SKM-1 treated with dmso at 0.1 percent for 144 hours (cell line): ENCODE data around the gene NAPSA.
"Not testable (repeated sequence)": the region's sequence is repeated elsewhere in the genome, so short reads cannot be mapped to it uniquely, and the experiment has no call there.

Source experiments
- DNase-seq: peaks from one replicate; lab custom pipeline; 2025; ENCODE audit not compliant: unreplicated experiment; lab: John Stamatoyannopoulos, UW

NAPSA gene

DNA sequence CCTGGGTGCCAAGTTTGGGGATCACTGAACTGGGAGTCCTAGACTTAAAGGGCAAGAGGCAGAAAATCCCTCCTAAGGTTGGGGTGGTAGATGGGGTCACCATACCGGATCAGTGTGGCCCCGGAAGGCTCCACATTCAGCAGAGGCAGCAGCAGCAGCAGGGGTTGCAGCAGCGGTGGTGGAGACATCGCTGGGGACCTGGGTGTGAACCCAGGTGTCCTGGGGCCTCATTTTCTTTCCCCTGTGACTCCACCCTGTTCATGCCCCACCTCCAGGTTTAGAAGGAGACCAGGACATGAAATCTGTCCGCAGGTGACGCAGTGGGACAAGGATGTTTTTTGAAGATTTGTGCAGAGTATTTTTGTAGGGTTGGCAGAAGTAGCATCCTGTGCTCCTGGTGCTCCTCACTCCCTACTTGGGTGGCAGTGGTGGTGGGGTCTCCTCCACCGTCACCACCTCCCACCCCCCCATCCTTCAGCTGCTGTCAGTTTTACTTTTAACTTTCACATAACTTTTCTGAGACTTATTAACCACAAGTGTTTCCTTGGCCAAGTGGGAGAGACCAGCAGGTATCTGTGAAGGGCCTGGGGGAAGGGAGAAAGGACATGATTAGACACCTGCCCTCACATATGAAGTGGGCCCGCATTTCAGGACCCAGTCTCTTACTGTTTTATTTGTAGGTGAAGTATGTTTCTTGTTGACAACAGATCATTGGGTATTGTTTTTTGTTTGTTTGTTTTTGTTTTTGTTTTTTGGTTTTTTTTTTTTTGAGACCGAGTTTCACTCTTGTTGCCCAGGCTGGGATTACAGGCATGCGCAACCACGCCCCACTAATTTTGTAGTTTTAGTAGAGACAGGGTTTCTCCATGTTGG, at the start of gene NAPSA:
NAPSA (minus strand) TSS at position 206 of the 873 bp plus-strand sequence; CDS start at position 188, 18 bp downstream.
- no peak for DNase-seq

DNA sequence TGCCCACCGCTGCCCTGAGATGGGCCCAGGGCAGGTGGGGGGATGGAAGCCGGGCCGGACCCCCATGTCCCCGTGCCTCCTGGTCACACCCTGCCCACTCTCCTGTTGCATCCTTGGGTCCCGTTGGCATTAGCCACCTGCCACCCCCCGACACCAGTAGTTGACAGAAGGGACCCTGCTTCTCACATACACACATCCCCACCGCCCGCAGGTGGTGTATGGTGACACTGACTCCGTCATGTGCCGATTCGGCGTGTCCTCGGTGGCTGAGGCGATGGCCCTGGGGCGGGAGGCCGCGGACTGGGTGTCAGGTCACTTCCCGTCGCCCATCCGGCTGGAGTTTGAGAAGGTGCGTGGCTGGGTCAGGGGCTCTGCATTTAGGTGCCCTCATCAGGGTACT, 48.1 kb upstream of the NAPSA start:
- DNase-seq = no peak

DNA sequence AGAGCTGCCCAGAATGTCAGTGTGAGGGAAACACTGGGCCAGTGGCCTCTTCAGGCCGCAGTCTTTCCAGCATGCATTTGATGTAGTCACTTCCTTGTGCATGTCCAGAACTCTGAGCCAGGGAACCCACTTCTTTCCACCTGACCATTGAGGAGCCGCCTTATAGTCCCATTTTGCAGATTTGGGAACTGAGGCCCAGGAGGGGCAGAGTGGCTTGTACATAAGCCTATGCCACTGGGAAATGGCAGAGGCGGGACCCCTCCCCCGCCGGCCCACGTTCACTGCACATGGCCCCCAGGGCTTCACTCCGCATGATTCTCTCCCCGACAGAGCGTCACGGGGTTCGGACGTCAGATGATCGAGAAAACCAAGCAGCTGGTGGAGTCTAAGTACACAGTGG, 47.7 kb upstream of the NAPSA start:
- no peak for DNase-seq

DNA sequence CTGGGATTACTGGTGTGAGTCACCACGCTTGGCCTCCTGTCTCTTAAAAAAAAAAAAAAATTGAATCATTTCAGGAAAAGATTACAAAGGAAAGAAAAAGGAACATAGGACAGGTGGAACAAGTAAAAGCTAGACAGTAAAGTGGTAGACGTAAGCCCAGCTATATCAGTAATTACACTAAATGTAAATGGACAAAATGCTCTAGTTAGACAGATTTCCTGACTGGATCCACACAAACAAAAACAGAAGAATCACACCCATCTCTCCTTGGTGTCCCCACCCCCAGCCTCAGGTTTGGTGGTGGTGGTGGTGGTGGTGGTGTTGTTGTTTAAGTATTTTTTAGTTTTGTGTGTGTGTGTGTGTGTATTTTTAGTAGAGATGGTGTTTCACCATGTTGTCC, 47.0 kb upstream of the NAPSA start:
- no peak for DNase-seq

DNA sequence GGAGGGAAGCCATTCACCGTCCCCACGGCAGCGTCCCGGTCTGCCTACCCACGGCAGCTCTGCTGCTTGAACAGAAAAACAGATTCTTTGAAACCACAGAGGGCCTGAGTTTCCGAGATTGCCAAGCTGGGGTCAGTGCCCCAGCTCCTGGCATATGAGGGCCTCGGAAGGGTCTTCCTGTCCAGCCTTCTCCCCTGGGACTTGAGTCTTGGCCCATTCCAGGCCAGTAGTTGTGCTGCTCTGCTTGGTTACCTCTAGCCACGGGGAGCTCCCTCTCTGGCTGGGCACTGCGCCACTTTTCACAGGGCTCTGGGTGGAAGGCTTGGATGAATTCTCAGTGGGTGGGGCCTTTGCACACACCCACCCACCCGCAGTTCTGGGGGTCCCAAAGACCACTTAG, 44.7 kb upstream of the NAPSA start:
- no peak for DNase-seq

DNA sequence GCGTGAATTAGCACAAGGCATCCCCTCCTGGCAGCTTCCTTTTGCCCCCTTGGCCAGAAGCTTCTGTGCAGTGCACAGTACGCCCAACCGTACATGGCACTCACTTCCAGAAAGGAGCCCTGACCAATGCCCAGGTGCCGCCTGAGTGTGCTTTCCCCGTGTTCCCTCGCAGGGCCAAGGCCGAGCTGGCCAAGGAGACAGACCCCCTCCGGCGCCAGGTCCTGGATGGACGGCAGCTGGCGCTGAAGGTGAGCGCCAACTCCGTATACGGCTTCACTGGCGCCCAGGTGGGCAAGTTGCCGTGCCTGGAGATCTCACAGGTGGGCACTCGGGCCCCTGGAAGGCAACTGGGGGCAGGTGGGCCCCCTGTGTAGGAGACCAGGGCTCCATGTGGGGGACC, 43.9 kb upstream of the NAPSA start:
- DNase-seq = no peak

DNA sequence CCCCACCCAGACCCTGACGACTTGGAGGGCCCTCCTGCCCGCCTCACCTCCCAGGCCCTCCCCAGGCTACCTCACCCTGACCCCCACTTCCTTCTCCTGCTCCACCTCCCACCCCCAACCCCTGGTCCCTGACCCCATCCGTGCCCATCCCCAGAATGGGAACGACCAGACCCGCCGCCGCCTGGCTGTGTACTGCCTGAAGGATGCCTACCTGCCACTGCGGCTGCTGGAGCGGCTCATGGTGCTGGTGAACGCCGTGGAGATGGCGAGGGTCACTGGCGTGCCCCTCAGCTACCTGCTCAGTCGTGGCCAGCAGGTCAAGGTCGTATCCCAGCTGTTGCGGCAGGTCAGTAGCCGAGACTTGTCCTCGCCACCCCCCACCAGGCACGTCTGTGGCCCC, 41.4 kb upstream of the NAPSA start:
- DNase-seq = no peak

DNA sequence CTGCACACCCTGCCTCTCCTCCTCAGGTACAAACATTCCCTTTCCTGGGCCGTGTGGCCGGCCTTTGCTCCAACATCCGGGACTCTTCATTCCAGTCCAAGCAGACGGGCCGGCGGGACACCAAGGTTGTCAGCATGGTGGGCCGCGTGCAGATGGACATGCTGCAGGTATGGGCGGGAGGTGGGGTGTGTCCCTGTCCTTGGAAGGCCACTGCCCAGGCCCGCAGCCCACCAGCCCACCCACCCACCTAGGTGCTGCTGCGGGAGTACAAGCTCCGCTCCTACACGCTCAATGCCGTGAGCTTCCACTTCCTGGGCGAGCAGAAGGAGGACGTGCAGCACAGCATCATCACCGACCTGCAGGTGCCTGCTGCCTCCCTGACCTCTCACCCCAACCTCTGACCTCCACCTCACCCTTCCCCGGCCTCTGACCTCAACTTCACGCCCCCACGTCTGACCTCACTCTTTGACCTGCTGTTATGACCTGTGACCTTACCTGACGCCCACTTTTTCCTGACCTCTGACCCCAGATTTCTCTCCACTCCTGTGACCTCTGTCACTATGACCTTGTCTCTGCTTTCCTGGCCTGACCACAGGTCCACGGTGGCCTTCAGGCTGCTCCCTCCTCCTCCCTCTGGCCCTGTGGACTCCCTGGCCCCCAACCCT, 40.8 kb upstream of the NAPSA start:
- no peak for DNase-seq

DNA sequence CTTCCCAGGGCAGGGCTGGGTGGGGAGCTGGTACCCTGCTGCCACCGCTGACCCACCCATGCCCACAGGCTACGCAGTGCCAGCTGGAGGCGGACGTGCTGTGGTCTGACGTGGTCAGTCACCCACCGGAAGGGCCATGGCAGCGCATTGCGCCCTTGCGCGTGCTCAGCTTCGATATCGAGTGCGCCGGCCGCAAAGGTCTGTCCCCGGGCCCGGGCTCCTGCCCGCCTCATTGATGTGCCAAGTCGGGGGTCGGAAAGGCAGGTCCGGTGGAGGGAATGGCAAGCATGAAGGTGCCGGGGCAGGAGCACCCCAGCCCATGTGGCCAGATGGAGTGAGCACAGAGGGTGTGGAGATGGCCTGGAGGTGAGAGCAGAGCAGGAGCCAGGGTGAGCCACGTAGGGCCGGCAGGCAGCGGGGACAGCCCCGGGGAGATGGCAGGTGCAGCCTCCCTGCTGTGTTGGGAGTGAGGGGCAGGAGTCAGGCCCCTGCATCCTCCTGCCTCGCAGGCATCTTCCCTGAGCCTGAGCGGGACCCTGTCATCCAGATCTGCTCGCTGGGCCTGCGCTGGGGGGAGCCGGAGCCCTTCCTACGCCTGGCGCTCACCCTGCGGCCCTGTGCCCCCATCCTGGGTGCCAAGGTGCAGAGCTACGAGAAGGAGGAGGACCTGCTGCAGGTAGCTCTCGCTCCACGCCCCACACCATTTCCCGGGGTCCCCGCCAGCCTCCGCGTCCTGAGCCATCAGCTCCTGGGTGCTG, 37.3 kb upstream of the NAPSA start:
- no peak for DNase-seq

DNA sequence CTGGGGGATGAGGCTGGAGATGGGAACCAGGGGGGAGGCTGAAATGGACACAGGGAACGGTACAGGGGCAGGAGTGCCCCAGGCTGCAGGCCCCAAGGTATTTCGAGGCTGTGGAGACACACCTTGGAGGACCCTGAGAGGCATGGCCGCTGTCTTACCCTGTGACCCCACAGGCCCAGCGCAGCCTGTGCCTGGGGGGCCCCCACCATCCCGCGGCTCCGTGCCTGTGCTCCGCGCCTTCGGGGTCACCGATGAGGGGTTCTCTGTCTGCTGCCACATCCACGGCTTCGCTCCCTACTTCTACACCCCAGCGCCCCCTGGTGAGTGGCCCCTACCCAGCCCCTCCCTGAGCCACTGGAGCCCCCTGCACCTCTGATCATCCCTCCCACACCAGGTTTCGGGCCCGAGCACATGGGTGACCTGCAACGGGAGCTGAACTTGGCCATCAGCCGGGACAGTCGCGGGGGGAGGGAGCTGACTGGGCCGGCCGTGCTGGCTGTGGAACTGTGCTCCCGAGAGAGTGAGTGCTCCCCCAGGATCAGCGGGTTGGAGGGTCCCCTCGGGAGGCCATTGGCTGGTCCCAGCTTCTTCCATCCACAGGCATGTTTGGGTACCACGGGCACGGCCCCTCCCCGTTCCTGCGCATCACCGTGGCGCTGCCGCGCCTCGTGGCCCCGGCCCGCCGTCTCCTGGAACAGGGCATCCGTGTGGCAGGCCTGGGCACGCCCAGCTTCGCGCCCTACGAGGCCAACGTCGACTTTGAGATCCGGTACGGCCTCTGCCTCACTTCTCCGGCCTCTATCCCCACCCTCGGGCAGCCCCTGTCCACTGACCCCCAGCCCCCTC, 36.4 kb upstream of the NAPSA start:
- no peak for DNase-seq

DNA sequence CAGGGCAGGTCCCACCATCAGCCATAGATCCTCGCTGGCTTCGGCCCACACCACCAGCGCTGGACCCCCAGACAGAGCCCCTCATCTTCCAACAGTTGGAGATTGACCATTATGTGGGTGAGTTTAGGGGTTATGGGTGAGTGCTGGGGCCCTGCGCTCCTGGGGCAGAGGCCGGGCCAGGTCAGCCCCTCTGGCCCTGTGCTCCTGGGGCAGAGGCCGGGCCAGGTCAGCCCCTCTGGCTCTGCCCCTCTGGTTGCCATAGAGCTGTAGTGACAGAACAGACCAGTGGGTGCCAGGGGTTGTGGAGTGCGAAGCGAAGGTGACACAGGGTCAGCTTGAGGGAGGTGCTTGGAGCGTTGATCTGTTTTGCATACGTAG, 33.9 kb upstream of the NAPSA start:
- DNase-seq = no peak

DNA sequence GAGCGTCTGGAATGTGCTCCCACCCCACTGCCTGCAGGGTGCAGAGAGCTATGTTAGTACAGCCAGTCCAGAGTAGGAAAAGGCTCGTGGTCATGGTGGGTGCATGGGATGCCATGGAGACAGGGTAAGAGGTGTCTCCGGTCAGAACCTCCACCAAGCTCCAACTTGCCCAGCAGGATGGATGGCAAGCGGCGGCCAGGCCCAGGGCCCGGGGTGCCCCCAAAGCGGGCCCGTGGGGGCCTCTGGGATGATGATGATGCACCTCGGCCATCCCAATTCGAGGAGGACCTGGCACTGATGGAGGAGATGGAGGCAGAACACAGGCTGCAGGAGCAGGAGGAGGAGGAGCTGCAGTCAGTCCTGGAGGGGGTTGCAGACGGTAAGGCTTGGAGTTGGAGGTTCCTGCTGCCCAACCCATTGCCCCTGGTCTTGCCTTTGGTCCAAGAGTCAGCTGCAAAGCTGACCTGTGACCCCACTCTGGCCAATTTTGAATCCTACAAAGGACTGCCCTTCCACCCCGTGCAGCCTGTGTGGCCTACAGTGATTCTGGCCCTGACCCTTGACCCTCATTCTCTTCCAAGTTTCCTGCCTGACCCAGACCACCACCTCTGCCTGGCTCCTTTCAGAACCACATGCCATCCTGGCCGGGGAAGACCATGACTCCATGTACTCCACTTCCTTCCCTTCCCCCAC, 33.4 kb upstream of the NAPSA start:
- DNase-seq = no peak

DNA sequence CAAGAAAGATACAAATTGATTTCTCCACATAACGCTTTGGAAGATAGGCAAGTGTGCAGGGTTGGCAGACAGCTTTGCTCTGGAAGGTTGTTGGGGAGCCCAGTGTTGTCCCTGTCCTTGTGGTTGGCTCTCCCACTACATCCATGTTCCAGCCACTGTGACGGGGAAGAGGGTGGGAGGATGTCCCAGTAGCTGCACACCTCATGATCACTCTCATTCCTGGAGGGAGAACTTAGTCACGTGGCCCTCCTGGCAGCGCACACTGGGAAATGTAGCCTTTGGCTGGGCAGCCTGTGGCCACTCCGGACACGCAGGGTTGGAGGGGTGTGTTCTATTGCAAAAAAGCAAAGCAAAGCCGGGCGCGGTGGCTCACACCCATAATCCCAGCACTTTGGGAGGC, 28.6 kb upstream of the NAPSA start:
- no peak for DNase-seq

DNA sequence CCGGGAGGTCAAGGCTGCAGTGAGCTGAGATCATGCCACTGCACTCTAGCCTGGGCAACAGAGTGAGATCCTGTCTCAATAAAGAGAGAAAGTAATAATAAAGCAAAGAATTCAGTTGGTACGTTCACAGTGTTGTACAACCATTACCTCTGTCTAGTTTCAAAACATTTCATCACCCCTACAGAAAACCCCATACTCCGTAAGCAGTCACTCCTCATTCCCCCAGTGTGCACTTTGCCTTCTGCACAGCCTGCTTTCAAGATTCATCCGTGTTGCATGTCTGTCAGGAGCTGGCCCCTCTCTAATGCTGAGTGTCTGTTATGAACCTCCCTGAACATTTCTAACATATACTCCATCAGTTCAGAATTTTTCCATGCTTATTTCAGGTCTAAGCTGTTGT, 28.1 kb upstream of the NAPSA start:
- DNase-seq = no peak

DNA sequence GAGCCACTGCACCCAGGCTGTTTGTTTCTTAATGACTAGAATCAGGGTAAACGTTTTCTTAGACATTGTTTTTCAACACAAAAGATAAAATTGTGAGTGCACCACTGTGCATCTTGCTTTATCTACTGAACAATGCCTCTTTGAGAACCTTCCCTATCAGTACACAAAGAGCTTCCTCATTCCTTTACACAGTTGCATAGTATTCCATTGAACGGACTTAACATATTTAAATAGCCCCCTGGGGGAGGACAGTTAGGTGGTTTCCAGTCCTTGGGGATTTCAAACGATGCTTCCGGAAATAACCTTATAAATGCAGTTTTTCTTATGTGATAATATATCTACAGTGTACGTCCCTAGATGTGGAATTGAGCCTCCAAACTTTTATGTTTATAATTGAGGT, 27.3 kb upstream of the NAPSA start:
- no peak for DNase-seq

DNA sequence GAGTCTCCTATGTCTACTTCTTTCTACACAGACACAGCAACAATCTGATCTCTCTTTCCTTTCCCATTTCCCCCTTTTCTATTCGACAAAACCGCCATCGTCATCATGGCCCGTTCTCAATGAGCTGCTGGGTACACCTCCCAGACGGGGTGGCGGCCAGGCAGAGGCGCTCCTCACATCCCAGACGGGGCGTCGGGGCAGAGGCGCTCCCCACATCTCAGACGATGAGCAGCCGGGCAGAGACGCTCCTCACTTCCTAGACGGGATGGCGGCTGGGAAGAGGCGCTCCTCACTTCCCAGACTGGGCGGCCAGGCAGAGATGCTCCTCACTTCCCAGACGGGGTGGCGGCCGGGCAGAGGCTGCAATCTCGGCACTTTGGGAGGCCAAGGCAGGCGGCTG, 25.5 kb upstream of the NAPSA start:
- DNase-seq = not testable (repeated sequence)

DNA sequence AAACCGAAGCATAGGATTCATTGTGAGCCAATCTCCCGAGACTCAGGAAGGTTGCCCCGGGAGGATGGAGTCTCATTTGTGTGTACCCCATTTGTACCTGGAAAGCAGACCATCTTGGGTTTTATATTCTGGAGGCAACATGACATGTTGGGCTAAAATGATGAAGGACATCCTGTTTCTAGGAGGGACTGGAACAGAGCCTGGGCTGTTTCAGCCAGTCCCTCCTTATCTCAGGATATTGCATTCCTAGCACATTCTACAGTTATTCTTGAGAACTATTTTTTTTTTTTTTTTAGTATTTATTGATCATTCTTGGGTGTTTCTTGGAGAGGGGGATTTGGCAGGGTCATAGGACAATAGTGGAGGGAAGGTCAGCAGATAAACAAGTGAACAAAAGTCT, 24.9 kb upstream of the NAPSA start:
- DNase-seq = not testable (repeated sequence)

DNA sequence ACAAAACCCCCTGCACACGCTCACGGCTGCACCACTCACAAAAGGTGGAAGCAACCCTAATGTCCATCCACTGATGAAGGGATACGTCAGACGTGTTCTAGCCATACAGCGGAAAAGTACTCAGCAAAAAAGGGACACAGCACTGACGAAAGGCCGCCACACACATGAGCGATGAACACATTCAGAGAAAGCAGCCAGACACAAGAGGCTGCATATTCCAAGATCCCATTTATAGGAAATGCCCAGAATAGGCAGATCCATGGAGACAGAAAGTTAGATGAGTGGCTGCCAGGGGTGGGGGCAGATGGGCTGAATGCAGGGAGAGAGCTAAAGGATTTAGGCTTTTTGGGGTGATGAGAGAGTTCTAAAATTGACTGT, 22.4 kb upstream of the NAPSA start:
- DNase-seq = no peak

DNA sequence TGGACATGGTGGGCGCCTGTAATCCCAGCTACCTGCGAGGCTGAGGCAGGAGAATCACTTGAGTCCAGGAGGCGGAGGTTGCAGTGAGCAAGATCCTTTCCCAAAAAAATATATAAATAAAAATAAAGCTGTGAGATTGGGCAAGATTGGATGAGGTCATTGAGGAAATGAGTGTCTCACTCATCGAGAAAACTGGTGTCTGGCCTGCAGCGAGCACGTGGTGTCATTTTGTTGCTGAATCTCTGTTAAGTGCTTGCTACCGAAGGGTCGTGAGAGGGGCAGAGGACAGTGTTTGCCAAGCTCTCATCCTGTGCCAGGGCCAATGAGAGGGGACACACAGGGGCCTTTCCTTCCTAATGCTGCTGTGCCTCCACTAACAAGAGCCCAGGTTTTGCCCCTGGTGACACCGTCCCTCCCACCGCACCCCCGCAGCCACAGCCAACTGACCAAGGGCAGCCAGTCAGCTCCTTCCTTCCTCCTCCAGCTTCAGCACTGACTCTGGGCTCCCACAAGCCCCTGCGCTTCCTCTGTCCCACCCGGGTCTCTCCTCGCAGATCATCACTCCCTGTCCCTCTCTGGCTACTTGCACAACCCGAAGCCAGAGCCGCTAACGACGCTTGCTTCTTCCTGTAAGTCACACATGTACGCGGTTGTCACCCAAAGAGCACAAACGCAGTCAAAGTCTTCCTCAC, 21.9 kb upstream of the NAPSA start:
- no peak for DNase-seq
